Kidney (tissue), 22 donors: Measurements from ENCODE around the gene KCNJ13. TPM values are rescaled to one million over a fixed set of nuclear protein-coding genes. Genes with fewer than 3 reads are reported as not detected.
A peak's percentile ranks its signal among the peaks of the same experiment; 100 is the strongest.

Experiments used
- DNase-seq, 5 donors: peaks; one replicate each; pipeline ENCODE4 v3.0.0-alpha.2; 2013 to 2020
- FAIRE-seq: peaks from 2 replicates; lab custom pipeline; 2012; peaks lifted over from hg19 to GRCh38; lab: Jason Lieb, UNC
- H3K27ac ChIP-seq, 2 donors: one replicate each; pipeline ENCODE4 v1.7.0; 2013; ENCODE audit warnings: low read depth in 2 of 2, low read length in 2 of 2, inconsistent platforms in 1 of 2
- H3K27me3 ChIP-seq: one replicate; pipeline ENCODE4 v1.7.1; 2013; ENCODE audit warnings: low read length, inconsistent platforms; ENCODE audit not compliant: control insufficient read depth, insufficient read depth
- H3K36me3 ChIP-seq, 3 donors: one replicate each; pipeline versions ENCODE4 v1.7.0 to v1.7.1; 2013; ENCODE audit warnings: low read length in 3 of 3, control low read depth in 1 of 3, inconsistent platforms in 1 of 3; ENCODE audit not compliant: insufficient read depth in 3 of 3, control insufficient read depth in 2 of 3
- H3K4me1 ChIP-seq, 3 donors: one replicate each; pipeline versions ENCODE4 v1.7.0 to v1.7.1; 2013; ENCODE audit warnings: low read length in 3 of 3, inconsistent platforms in 1 of 3, low read depth in 1 of 3; ENCODE audit not compliant: control insufficient read depth in 2 of 3, insufficient read depth in 2 of 3
- H3K4me3 ChIP-seq, 3 donors: one replicate each; pipeline versions ENCODE4 v1.7.0 to v1.8.1; 2013; ENCODE audit warnings: low read length in 3 of 3, control low read depth in 1 of 3, inconsistent platforms in 1 of 3
- H3K9ac ChIP-seq, 3 donors: one replicate each; pipeline versions ENCODE4 v1.7.0 to v1.7.1; 2013; ENCODE audit warnings: low read length in 3 of 3, control low read depth in 1 of 3, inconsistent platforms in 1 of 3
- H3K9me3 ChIP-seq, 3 donors: one replicate each; pipeline versions ENCODE4 v1.7.0 to v1.7.1; 2013; ENCODE audit warnings: low read length in 3 of 3, control low read depth in 1 of 3, inconsistent platforms in 1 of 3; ENCODE audit not compliant: control insufficient read depth in 2 of 3, insufficient read depth in 1 of 3
- CTCF ChIP-seq: IDR thresholded peaks from 3 replicates; pipeline ENCODE4 v1.5.1; 2012; ENCODE audit warnings: mild to moderate bottlenecking, moderate library complexity, borderline replicate concordance; ENCODE audit not compliant: insufficient read depth; ENCODE audit errors: extremely low read depth
- intact Hi-C: fragments of 100-400 bp; cut with DNase I; formaldehyde crosslinking; loops from one replicate; pipeline ENCODE4 v1.11.1; 2022
- long read RNA-seq, 10 donors: library from polyadenylated mRNA in 1 of 10; unstranded in 1 of 10; transcript quantifications; one replicate each; pipeline ENCODE4 v2.0.0 and lab custom pipeline, GENCODE V29; 2021 to 2026
- polyA plus RNA-seq: library from polyadenylated mRNA; stranded (reverse); fragments of 350-450 nt; fragmentation: Illumina TruSeq; extraction: RNeasy Lipid Tissue Mini Kit (QIAGEN cat#74804); gene quantifications from one replicate; pipeline ENCODE4 v1.2.3, GENCODE V29; 2014; ENCODE audit warnings: low read depth, low replicate concordance; ENCODE audit not compliant: insufficient read depth
- total RNA-seq: library from RNA; stranded (reverse); fragmentation: NEBNext Ultra II Directional; extraction: Animal tissue kit (Norgen Biotek cat#: 25700); gene quantifications from one replicate; pipeline ENCODE4 v1.2.1, GENCODE V29; 2021
- donor health status: control.
- donor health status: control.
- donor health status: control.
- donor health status: control.
- donor health status: control.
- donor health status: DM: yes; HTN: yes; CAD: no.
- donor health status: Normal renal cell carcinoma (clear cell type).

The KCNJ13 gene
- total RNA-seq (not detected), polyA plus RNA-seq (2.0 TPM)
- long read RNA-seq, donor 1, result 0 reads
- long read RNA-seq, donor 2, partial matches to known transcripts, result 0 of 2 reads
- long read RNA-seq, donor 2, other reads (novel, unspliced or antisense), result 0 of 2 reads
- long read RNA-seq, donor 3, partial matches to known transcripts, result 0 of 3 reads
- long read RNA-seq, donor 3, other reads (novel, unspliced or antisense), result 0 of 3 reads
- long read RNA-seq, donor 4, result 0 reads
- long read RNA-seq, donor 5, result 0 reads
- long read RNA-seq, donor 6, partial matches to known transcripts, result 0 of 1 reads
- long read RNA-seq, donor 6, other reads (novel, unspliced or antisense), result 0 of 1 reads
- long read RNA-seq, donor 7, result 0 reads
- long read RNA-seq, donor 8, partial matches to known transcripts, result 0 of 1 reads
- long read RNA-seq, donor 8, other reads (novel, unspliced or antisense), result 0 of 1 reads
- long read RNA-seq, donor 9, result 0 reads
- long read RNA-seq, donor 10, result 0 reads

GRCh38 chr2:232776435-232776834 is at the start of gene KCNJ13:
KCNJ13 (minus strand) TSS chr2:232776565; CDS start chr2:232771362, 5,203 bp downstream.
- Histone ChIP-seq H3K4me1 (peaks cover 0 to 42% (median 11%) of the 10 kb centered on the region in 3 donors), H3K27ac (peak within 1 kb of the TSS in 1 of 2 donors; percentile 18), H3K9me3 (no peaks in the 10 kb centered on the region), H3K36me3 (no peaks in the 10 kb centered on the region), H3K27me3 (no peaks in the 10 kb centered on the region), H3K4me3 (peak within 1 kb of the TSS in 2 of 3 donors; percentile 8 to 18), H3K9ac (no peak within 1 kb of the TSS)
- intact Hi-C loops, result no loop called here
- FAIRE-seq (no peak), DNase-seq (peak in 3 of 5 donors; percentile 59 to 79 (median 77))
- no peak for TF ChIP-seq CTCF

DNA sequence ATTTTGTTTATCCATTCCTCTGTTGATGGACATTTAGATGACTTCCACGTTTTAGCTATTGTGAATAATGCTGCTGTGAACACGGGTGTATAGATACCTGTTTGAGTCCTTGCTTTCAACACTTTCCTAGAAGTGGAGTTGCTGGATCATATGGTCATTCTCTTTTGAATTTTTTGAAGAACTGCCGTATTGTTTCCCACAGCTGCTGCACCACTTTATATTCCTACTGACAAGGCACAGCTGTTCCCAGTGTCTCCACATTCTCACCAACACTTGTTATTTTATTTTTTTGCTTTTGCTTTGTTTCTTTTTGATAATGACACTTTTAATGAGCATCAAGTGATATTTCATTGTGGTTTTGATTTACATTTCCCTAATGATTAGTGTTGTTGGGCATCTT is 41.4 kb upstream of the KCNJ13 start:
- intact Hi-C loops, result no loop called here
- no peak overlapping the region for H3K9ac ChIP-seq
- no peak overlapping the region for H3K27ac ChIP-seq
- no peak overlapping the region for H3K4me3 ChIP-seq
- no peaks in the 10 kb centered on the region for H3K27me3 ChIP-seq
- FAIRE-seq (no peak), DNase-seq (no peak)
- H3K36me3 ChIP-seq, result peaks cover 3 to 42% (median 32%) of the 10 kb centered on the region in 3 donors
- no peaks in the 10 kb centered on the region for H3K9me3 ChIP-seq
- TF ChIP-seq CTCF, result no peak
- H3K4me1 ChIP-seq, result peaks cover 0 to 5% (median 0%) of the 10 kb centered on the region in 3 donors

DNA sequence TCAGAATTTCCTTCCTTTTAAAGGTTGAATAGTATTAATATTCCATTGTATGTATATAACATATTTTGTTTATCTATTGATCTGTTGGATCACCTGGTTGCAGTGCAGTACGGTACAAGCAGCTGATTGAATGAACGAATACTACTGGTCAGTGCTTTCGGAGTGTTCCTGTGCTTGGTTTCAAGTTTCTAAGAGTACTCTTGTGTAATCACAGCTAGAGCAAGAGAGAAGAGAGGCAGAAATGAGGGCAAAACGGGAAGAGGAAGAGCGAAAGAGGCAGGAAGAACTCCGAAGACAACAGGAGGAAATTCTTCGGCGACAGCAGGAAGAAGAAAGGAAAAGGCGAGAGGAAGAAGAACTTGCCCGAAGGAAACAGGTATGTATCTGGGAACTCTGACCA is 40.3 kb upstream of the KCNJ13 start:
- TF ChIP-seq CTCF, result no peak
- Histone ChIP-seq H3K27ac (no peak overlapping the region), H3K4me3 (no peak overlapping the region), H3K9ac (no peak overlapping the region), H3K9me3 (no peaks in the 10 kb centered on the region), H3K4me1 (peaks cover 0 to 5% (median 0%) of the 10 kb centered on the region in 3 donors), H3K36me3 (peaks cover 3 to 44% (median 35%) of the 10 kb centered on the region in 3 donors), H3K27me3 (no peaks in the 10 kb centered on the region)
- FAIRE-seq (no peak), DNase-seq (peak in 2 of 5 donors; percentile 24 to 40)
- intact Hi-C loops, result no loop called here
